GM13977 (cell line): ENCODE measurements around the gene SREBF2.
"Not testable (repeated sequence)": the region's sequence is repeated elsewhere in the genome, so short reads cannot be mapped to it uniquely, and the experiment has no call there.

Source experiments
- DNase-seq: peaks from one replicate; pipeline ENCODE4 v3.0.0; 2012; ENCODE audit warnings: low spot score
- in situ Hi-C: fragments of 300-500 bp; cut with MboI; formaldehyde crosslinking; loops from one replicate; pipeline ENCODE4 v1.12.0; 2022; ENCODE audit warnings: low sequenced_read_pairs, low pct_unique_long_range_greater_than_20kb, mixed read lengths, inconsistent platforms; ENCODE audit not compliant: unreplicated experiment
- TF ChIP-seq, protein P1 (sequence below): IDR thresholded peaks from 2 replicates; pipeline ENCODE4 v1.5.1; 2012; ENCODE audit warnings: mild to moderate bottlenecking, control low read depth; ENCODE audit not compliant: insufficient read depth; ENCODE audit errors: extremely low read depth, missing control alignments

The SREBF2 gene

DNA sequence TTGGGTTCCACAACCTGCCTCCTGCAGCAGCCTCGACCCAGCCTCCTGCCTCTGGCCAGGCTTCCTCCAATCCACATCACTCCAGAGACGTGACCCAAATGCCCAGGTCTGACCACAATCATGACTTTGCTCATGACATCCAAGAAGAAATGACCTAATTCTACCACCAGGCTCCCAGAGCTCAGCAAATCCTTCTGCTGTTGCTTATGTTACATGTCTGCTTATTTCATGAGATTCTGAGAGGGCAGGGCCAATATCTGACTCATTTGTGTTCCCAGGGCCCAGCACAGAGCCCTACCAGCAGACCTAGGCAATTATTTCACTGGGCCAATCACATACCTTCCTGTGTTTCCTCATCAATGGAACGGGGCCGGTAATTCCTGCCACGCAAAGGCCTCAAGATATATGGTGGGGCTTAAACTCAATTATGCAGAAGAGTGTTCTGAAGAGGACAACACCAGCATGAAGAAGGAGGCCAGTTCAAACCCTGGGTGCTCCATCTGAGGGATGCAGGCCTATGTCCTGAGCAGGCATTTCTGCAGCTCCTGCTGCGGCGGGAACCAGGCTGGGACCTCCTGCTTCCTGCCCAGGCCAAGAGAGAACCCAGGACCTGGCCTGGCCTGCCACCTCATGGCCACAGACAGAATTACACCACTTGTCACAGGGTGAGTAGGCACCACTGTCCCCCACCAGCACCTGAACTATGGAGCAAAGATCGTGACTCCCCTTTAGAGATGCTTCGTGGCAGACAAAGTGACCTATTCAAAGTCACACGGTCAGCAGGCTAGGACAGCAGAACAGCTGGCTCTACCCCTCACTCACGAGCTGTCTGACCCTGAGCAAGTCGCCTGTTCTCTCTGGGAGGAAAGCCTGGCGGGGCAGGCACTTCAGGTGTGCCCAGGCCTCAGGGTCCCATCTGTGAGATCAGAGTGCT lies 108.2 kb downstream of the SREBF2 start:
- TF ChIP-seq, protein P1, sequence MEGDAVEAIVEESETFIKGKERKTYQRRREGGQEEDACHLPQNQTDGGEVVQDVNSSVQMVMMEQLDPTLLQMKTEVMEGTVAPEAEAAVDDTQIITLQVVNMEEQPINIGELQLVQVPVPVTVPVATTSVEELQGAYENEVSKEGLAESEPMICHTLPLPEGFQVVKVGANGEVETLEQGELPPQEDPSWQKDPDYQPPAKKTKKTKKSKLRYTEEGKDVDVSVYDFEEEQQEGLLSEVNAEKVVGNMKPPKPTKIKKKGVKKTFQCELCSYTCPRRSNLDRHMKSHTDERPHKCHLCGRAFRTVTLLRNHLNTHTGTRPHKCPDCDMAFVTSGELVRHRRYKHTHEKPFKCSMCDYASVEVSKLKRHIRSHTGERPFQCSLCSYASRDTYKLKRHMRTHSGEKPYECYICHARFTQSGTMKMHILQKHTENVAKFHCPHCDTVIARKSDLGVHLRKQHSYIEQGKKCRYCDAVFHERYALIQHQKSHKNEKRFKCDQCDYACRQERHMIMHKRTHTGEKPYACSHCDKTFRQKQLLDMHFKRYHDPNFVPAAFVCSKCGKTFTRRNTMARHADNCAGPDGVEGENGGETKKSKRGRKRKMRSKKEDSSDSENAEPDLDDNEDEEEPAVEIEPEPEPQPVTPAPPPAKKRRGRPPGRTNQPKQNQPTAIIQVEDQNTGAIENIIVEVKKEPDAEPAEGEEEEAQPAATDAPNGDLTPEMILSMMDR = peak; percentile 95
- in situ Hi-C loops = loop anchor here (10.0 kb wide), 2 partner anchors 106 to 246 kb away; partner anchors contain the start of genes MEI1 and SREBF2
- DNase-seq = peak; percentile 69

DNA sequence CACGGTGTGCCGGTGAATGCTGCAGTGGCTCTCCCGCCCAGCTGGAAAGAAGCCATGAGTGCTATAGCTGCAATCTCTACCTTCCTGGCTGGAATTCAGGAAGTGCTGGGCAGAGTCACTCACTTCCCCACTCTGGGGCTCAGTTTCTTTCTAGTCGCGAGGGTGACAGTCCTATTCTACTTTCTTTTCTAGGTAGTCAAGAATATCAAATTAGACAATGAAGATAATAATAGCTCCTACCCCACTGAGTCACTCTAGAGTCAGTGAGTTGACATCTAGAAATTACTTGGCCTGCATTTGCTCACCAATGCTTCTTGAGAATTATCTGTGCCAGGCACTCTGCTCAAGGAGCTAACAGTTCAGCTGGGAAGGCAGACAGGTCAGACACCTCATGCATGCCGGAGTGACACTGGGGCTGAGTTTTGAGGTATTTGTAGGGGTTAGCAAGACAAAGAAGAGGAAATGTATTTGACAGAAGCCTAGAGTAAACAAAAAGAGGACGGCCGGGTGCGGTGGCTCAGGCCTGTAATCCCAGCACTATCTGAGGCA lies 110.8 kb downstream of the SREBF2 start:
- in situ Hi-C loops = loop anchor here (10.0 kb wide), 2 partner anchors 109 to 249 kb away; partner anchors contain the start of genes MEI1 and SREBF2
- no peak for DNase-seq
- TF ChIP-seq, protein P1 = no peak

DNA sequence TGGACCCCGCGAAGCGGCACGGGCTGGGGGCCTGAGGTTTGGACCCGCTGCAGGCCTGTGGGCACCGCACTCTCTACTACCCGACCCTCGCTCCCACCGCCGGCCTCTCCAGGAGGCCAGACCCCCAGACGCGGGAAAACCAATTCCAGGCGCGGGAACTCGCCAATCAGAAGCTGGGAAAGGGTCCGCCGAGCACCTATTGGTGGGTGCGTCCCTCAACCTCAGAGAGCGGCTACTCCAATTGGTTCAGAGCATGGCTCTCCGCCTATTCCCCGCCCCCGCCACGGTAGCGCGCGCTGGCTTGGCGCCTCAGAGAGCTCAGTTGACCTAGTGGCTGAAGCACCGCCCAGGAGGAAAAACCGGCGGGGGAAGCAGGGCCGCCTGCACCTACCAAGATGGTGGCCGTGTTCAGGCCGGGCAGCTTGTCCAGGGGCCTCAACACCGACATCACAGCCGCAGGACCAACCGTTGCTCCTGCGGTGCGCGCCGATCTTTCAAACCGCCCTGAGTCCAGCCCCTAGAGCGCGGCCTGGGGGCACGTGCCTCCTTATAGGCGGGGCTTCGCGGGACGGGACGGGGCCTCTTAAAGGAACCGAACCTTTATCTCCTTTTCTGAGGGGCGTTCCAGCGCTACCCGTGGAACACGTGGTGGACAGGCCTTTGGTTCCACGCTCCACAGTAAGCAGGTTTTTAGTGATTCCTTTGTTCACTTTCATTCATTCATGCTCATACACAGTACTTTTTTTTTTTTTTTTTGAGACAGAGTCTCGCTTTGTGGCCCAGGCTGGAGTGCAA lies 113.9 kb downstream of the SREBF2 start, which contains the start of gene CENPM:
Gene CENPM (minus strand): TSS at position 524 of the 795 bp plus-strand sequence. CDS start 76 bp downstream, at position 448.
- TF ChIP-seq, protein P1 = no peak
- in situ Hi-C loops = loop anchor here (10.0 kb wide), 2 partner anchors 112 to 252 kb away; partner anchors contain the start of genes MEI1 and SREBF2
- DNase-seq = peak; percentile 82

DNA sequence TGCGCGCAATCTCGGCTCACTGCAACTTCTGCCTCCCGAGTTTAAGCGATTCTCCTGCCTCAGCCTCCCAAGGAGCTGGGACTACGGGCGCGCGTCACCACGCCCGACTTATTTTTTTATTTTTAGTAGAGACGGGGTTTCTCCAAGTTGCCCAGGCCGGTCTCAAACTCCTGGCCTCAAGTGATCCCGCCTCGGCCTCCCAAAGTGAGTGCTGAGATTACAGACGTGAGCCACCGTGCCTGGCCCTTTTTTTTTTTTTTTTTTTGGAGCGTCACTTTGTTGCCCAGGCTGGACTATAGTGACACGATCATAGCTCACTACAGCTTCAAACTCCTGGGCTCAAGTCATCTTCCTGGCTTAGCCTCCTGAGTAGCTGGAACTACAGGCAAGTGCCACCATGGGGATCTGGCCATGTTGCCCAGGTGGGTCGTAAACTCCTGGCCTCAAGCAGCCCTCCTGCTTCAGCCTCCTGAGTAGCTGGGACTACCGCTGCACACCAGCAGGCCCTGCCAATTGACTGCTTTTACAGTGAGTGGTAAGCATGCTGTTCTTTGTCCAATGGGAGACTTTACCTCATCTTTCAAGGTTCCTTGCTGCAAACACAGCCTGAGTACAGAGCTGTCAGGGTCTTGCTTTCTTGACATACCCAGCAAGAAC lies 114.6 kb downstream of the SREBF2 start:
- in situ Hi-C loops = loop anchor here (10.0 kb wide), 2 partner anchors 113 to 253 kb away; partner anchors contain the start of genes MEI1 and SREBF2
- no peak for DNase-seq

DNA sequence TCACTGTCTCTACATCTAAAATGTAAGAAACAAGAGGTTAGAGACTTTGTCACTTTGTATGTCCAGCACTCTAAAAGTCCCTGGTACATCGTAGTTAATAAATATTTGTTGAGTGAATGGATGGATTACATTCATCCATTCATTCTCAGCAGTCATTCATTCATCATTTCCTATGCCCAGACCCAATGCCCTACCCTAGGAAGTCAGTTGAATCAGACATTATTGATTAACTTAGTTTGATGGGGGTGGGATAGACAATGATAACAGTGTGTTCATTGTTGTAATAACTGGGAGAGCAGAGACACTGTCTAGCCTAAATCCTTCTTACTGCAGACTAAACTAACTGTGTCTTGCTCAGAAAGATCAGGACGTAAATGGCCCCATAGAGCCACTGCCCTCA lies 115.2 kb downstream of the SREBF2 start:
- TF ChIP-seq, protein P1 = no peak
- DNase-seq = no peak
- in situ Hi-C loops = loop anchor here (10.0 kb wide), 2 partner anchors 113 to 253 kb away; partner anchors contain the start of genes MEI1 and SREBF2

More for the DNA sequence above, 114.6 kb downstream of the SREBF2 start:
- TF ChIP-seq, protein P1 = no peak

DNA sequence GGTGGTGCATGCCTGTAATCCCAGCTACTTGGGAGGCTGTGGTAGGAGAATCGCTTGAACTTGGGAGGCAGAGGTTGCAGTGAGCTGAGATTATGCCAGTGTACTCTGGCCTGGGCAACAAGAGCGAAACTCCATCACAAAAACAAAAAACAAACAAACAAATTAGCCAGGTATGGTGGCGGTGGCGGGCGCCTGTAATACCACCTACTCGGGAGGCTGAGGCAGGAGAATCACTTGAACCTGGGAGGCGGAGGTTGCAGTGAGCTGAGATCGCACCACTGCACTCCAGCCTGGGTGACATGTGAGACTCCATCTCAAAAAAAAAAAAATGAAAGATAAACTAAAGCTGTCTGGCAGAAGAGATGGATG lies 116.0 kb downstream of the SREBF2 start:
- in situ Hi-C loops = loop anchor here (10.0 kb wide), 2 partner anchors 114 to 254 kb away; partner anchors contain the start of genes MEI1 and SREBF2
- not testable (repeated sequence) for DNase-seq
